Measurements from ENCODE around the gene PTPRM. TPM values are rescaled to one million over a fixed set of nuclear protein-coding genes. Genes with fewer than 3 reads are reported as not detected.

PTPRM gene
- total and polyA plus RNA-seq, 2 donors (not counting 3 experiments of a cell fraction or from before 2014, with no cell fraction given) = 37.4 to 43.7 TPM

GRCh38 chr18:8044004-8044403, 476.9 kb downstream of the PTPRM start:
- BruUV-seq (replicated peaks) = no TSS peak
- Histone ChIP-seq H3K36me3 (ENCODE audit: control insufficient read depth in 2 of 2, extremely low read depth in 1 of 2, insufficient read depth in 2 of 2, low read length in 2 of 2) (no peaks in the 10 kb centered on the region), H3K79me2 (ENCODE audit: control insufficient read depth, insufficient read depth, low read length) (no peaks in the 10 kb centered on the region), H4K20me1 (replicated peaks; ENCODE audit: control insufficient read depth, extremely low read depth, insufficient read depth, low read length) (no peaks in the 10 kb centered on the region), H3K9me1 (replicated peaks; ENCODE audit: control insufficient read depth, extremely low read depth, insufficient read depth, low read length) (no peaks in the 10 kb centered on the region), H3K9ac (replicated peaks; ENCODE audit: extremely low read depth, insufficient read depth, low read length) (no peak overlapping the region), H3K4me2 (ENCODE audit: insufficient read depth, low read length) (no peak overlapping the region), H3K4me1 (ENCODE audit: control insufficient read depth, extremely low read depth, insufficient read depth, low read length) (no peaks in the 10 kb centered on the region), H3K9me3 (replicated peaks; ENCODE audit: control insufficient read depth, insufficient read depth, low read length) (no peaks in the 10 kb centered on the region), H3K27ac (ENCODE audit: insufficient read depth, low read depth, low read length) (no peak overlapping the region), H2AFZ (ENCODE audit: low read depth, low read length) (no peak overlapping the region), H3K27me3 (ENCODE audit: control insufficient read depth in 2 of 2, insufficient read depth in 2 of 2, low read length in 2 of 2) (no peaks in the 10 kb centered on the region), H3K4me3 (replicated peaks in 1 of 3; ENCODE audit: insufficient read depth in 1 of 3, low read depth in 1 of 3, low read length in 3 of 3) (no peak overlapping the region)
- DNase-seq (ENCODE audit: low read depth, low spot score) = no peak
- dilution Hi-C loops (cut with MboI; ENCODE audit: extremely low pct_ligation_motif_present, low sequenced_read_pairs) = no loop called here
- CTCF ChIA-PET = interaction anchor here (0.7 to 1.9 kb wide), 4 partner anchors 9 to 340 kb away, joined by 3 to 5 read pairs (median 4); no protein-coding TSS in a partner anchor
- POLR2A ChIA-PET = no interaction called here
- intact Hi-C loops (cut with micrococcal nuclease) = no loop called here
- no peak for FAIRE-seq
- TF ChIP-seq GATA2 (IDR thresholded peaks at IDR 0.05; ENCODE audit: insufficient read depth, insufficient read length, low read depth, low read length) (no peak), POLR2A (IDR thresholded peaks at IDR 0.05; ENCODE audit: low read depth, low read length) (no peak), JUN (IDR thresholded peaks at IDR 0.05; ENCODE audit: borderline replicate concordance, insufficient read depth, insufficient read length, low read depth) (no peak), MAX (IDR thresholded peaks at IDR 0.05; ENCODE audit: insufficient read depth, insufficient read length) (no peak), POLR2AphosphoS5 (IDR thresholded peaks at IDR 0.05; ENCODE audit: insufficient read depth, low read depth, low read length) (no peak), CTCF (IDR thresholded peaks at IDR 0.05; ENCODE audit: extremely low read depth in 1 of 2, insufficient read depth in 1 of 2, low read depth in 1 of 2, low read length in 2 of 2) (no peak), FOS (IDR thresholded peaks at IDR 0.05; ENCODE audit: borderline replicate concordance, insufficient read depth, low read length) (no peak), EZH2 (IDR thresholded peaks at IDR 0.05; ENCODE audit: borderline replicate concordance, low read depth, low read length, severe bottlenecking) (no peak), MYC (IDR thresholded peaks at IDR 0.05; ENCODE audit: low read depth, low read length) (no peak)

Data from endothelial cell of umbilical vein (primary cell).